K562 (cell line): ENCODE data around the gene VAC14.

Experiments used
- CHD1 ChIP-seq: fragments of 200-600 bp; sonication (generic); IDR thresholded peaks from one replicate; pipeline ENCODE4 v1.6.1; 2012; ENCODE audit warnings: mild to moderate bottlenecking, moderate library complexity, low read length, inconsistent platforms
- MTA3 ChIP-seq: fragments of 450-650 bp; formaldehyde crosslinking; IDR thresholded peaks from 2 replicates; pipeline ENCODE4 v1.6.1; 2017; ENCODE audit warnings: mild to moderate bottlenecking, borderline replicate concordance
- TF ChIP-seq, protein P1 (sequence below), 3 experiments: IDR thresholded peaks in 2 of 3; conservative IDR thresholded peaks in 1 of 3; 2 replicates each; pipeline ENCODE4 v1.5.1; 2011 to 2012; ENCODE audit warnings: low read length in 3 of 3, mild to moderate bottlenecking in 3 of 3, control low read depth in 2 of 3, improper control_type of control experiment in 1 of 3, inconsistent platforms in 1 of 3, low read depth in 1 of 3, mixed read lengths in 1 of 3, moderate library complexity in 1 of 3; ENCODE audit not compliant: insufficient read depth in 2 of 3

DNA sequence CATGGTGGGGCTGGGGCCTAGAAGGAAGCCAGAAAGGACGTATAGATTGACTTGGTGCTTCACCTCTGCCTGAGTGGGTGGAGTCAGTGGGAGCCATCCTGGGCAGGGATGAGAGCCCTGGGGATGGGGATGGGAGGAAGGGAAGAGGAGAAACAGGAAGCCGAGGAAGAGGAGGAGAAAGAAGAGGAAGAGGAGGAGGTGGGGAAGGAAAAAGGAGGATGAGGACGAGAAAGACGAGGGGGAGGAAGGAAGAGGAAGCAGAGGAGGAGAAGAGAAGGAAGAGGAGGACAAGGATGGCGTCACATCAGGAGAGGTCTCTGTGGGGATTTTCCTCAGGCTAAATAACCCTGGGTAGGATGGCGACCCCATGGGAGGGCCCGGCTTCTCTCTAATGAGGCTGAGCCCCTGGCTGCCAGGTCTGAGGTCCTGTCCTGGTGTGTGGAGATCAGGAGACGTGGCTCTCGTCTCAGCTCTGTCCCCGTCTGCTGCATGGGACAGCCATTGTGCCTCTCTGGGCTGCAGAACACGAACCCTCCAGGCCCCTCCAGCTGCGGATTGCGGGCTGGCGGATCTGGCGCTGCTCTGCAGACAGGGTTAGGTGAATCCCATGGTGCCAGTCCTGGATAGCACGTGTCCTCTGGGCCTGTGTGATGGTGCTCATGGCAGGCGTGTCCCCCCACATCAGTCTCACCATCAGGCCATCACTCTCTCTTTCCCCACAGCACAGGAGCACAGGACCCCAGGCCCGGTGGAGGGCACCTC is 79.6 kb downstream of the VAC14 start:
- TF ChIP-seq, protein P1, sequence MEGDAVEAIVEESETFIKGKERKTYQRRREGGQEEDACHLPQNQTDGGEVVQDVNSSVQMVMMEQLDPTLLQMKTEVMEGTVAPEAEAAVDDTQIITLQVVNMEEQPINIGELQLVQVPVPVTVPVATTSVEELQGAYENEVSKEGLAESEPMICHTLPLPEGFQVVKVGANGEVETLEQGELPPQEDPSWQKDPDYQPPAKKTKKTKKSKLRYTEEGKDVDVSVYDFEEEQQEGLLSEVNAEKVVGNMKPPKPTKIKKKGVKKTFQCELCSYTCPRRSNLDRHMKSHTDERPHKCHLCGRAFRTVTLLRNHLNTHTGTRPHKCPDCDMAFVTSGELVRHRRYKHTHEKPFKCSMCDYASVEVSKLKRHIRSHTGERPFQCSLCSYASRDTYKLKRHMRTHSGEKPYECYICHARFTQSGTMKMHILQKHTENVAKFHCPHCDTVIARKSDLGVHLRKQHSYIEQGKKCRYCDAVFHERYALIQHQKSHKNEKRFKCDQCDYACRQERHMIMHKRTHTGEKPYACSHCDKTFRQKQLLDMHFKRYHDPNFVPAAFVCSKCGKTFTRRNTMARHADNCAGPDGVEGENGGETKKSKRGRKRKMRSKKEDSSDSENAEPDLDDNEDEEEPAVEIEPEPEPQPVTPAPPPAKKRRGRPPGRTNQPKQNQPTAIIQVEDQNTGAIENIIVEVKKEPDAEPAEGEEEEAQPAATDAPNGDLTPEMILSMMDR (IDR thresholded peaks at IDR 0.05 in 2 of 3, conservative IDR thresholded peaks at IDR 0.05 in 1 of 3; ENCODE audit: insufficient read depth in 2 of 3, low read depth in 1 of 3, low read length in 3 of 3), result no peak
- no peak for TF ChIP-seq CHD1
- TF ChIP-seq MTA3, result no peak
